ENCODE data around the gene ARIH1.

DNA sequence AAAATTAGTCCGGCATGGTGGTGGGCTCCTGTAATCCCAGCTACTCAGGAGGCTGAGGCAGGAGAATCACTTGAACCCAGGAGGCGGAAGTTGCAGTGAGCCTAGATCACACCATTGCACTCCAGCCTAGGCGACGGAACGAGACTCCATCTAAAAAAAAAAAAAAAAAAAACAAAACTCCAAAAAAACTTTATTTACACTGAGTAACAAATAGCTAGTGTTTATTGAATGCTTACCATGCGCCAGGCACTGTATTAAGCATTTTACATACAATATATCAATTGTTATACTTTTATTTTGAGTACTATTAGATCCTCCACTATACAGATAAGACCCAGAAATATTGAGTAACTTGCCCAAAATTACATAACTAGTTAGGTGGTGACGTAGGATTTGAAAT, 17.4 kb upstream of the ARIH1 start:
- TF ChIP-seq, protein P1, sequence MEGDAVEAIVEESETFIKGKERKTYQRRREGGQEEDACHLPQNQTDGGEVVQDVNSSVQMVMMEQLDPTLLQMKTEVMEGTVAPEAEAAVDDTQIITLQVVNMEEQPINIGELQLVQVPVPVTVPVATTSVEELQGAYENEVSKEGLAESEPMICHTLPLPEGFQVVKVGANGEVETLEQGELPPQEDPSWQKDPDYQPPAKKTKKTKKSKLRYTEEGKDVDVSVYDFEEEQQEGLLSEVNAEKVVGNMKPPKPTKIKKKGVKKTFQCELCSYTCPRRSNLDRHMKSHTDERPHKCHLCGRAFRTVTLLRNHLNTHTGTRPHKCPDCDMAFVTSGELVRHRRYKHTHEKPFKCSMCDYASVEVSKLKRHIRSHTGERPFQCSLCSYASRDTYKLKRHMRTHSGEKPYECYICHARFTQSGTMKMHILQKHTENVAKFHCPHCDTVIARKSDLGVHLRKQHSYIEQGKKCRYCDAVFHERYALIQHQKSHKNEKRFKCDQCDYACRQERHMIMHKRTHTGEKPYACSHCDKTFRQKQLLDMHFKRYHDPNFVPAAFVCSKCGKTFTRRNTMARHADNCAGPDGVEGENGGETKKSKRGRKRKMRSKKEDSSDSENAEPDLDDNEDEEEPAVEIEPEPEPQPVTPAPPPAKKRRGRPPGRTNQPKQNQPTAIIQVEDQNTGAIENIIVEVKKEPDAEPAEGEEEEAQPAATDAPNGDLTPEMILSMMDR (IDR thresholded peaks at IDR 0.05; ENCODE audit: extremely low read depth in 1 of 2, insufficient read depth in 1 of 2, low read depth in 1 of 2, low read length in 2 of 2), result no peak
- TF ChIP-seq FOS (IDR thresholded peaks at IDR 0.05; ENCODE audit: borderline replicate concordance, insufficient read depth, low read length) (no peak), EZH2 (IDR thresholded peaks at IDR 0.05; ENCODE audit: borderline replicate concordance, low read depth, low read length, severe bottlenecking) (no peak)

Data from endothelial cell of umbilical vein (primary cell).